ENCODE measurements around the gene CD81.
"Not testable (repeated sequence)": the region's sequence is repeated elsewhere in the genome, so short reads cannot be mapped to it uniquely, and the experiment has no call there.

CD81 gene

DNA sequence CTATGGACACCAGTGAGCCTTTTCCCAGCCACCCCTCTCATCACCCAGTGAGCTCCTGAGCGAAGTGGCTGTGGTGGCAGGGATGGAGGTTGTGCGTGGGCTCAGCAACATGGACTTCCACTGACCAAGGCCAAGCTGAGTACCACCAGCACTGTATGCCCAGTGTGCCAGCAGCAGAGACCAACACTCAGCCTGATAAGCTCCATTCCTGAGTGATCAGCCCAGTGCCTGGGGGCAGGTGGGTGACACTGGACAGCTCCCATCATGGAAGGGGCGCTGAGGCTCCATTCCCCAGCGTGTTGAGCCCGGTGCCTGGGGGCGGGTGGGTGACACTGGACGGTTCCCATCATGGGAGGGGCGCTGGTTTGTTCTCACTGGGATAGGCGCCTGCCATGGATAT lies 17.6 kb upstream of the CD81 start:
- Histone ChIP-seq H3K36me3 (ENCODE audit: control insufficient read depth, insufficient read depth, low read length) (no peaks in the 10 kb centered on the region), H3K4me3 (ENCODE audit: low read length) (no peak overlapping the region), H3K9ac (ENCODE audit: low read length) (no peak overlapping the region), H3K27ac (ENCODE audit: low read depth, low read length) (no peak overlapping the region), H3K4me1 (ENCODE audit: control insufficient read depth, insufficient read depth, low read length) (no peaks in the 10 kb centered on the region), H3K27me3 (ENCODE audit: control insufficient read depth, insufficient read depth, low read length) (no peaks in the 10 kb centered on the region)

GRCh38 chr11:2360081-2360642 lies 16.9 kb upstream of the CD81 start:
- no peak overlapping the region for H3K27ac ChIP-seq (ENCODE audit: low read depth, low read length)
- no peaks in the 10 kb centered on the region for H3K4me1 ChIP-seq (ENCODE audit: control insufficient read depth, insufficient read depth, low read length)
- H3K9ac ChIP-seq (ENCODE audit: low read length), result no peak overlapping the region
- no peak overlapping the region for H3K4me3 ChIP-seq (ENCODE audit: low read length)
- no peaks in the 10 kb centered on the region for H3K36me3 ChIP-seq (ENCODE audit: control insufficient read depth, insufficient read depth, low read length)
- H3K27me3 ChIP-seq (ENCODE audit: control insufficient read depth, insufficient read depth, low read length), result no peaks in the 10 kb centered on the region

GRCh38 chr11:2361565-2361964 lies 15.5 kb upstream of the CD81 start:
- no peak overlapping the region for H3K9ac ChIP-seq (ENCODE audit: low read length)
- H3K27ac ChIP-seq (ENCODE audit: low read depth, low read length), result no peak overlapping the region
- no peak overlapping the region for H3K4me3 ChIP-seq (ENCODE audit: low read length)
- H3K36me3 ChIP-seq (ENCODE audit: control insufficient read depth, insufficient read depth, low read length), result no peaks in the 10 kb centered on the region
- no peaks in the 10 kb centered on the region for H3K4me1 ChIP-seq (ENCODE audit: control insufficient read depth, insufficient read depth, low read length)
- H3K27me3 ChIP-seq (ENCODE audit: control insufficient read depth, insufficient read depth, low read length), result no peaks in the 10 kb centered on the region

GRCh38 chr11:2362414-2362813 lies 14.7 kb upstream of the CD81 start:
- Histone ChIP-seq H3K27ac (ENCODE audit: low read depth, low read length) (no peak overlapping the region), H3K4me3 (ENCODE audit: low read length) (no peak overlapping the region), H3K36me3 (ENCODE audit: control insufficient read depth, insufficient read depth, low read length) (no peaks in the 10 kb centered on the region), H3K4me1 (ENCODE audit: control insufficient read depth, insufficient read depth, low read length) (no peaks in the 10 kb centered on the region), H3K9ac (ENCODE audit: low read length) (no peak overlapping the region), H3K27me3 (ENCODE audit: control insufficient read depth, insufficient read depth, low read length) (no peaks in the 10 kb centered on the region)

GRCh38 chr11:2363130-2363529 lies 14.0 kb upstream of the CD81 start:
- Histone ChIP-seq H3K9ac (ENCODE audit: low read length) (no peak overlapping the region), H3K27me3 (ENCODE audit: control insufficient read depth, insufficient read depth, low read length) (no peaks in the 10 kb centered on the region), H3K4me3 (ENCODE audit: low read length) (no peak overlapping the region), H3K4me1 (ENCODE audit: control insufficient read depth, insufficient read depth, low read length) (no peaks in the 10 kb centered on the region), H3K36me3 (ENCODE audit: control insufficient read depth, insufficient read depth, low read length) (no peaks in the 10 kb centered on the region), H3K27ac (ENCODE audit: low read depth, low read length) (no peak overlapping the region)

DNA sequence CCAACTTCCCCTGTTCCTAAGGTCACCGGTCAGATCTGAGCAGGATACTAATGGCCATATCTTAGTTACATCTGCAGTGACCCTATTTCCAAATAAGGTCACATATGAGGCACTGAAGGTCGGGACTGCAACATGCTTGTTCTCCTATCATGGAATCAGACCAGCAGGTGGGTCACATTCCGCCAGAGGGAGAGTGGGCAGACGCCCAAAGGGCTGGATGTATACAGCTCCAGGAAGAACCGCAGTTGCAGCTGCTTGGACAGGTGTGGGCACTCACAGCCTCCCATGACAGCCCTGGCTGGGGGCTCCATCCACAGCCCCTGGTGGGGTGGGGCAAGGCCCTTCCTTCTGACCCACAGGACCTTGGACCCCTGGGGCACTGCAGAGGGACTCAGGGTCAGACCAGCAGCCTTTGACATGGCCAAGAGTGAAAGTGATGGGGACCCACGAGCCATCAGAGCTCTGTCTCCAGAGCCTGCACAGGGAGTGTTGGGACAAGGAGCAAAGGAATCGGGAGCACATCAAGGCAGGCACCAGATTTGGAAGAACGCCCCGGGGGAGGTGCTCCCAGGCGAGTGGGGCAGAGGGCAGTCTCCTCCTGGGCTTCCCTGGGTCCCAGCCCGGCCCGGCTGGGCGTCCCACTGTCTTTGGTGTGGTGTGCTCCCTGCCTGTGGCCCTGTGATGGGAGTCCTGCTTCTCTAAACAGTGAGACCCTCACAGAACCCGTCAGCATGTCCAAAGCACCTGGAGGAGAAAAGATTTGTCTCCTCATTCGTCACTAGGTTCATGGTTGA lies 13.3 kb upstream of the CD81 start:
- Histone ChIP-seq H3K9ac (ENCODE audit: low read length) (no peak overlapping the region), H3K4me3 (ENCODE audit: low read length) (no peak overlapping the region)

DNA sequence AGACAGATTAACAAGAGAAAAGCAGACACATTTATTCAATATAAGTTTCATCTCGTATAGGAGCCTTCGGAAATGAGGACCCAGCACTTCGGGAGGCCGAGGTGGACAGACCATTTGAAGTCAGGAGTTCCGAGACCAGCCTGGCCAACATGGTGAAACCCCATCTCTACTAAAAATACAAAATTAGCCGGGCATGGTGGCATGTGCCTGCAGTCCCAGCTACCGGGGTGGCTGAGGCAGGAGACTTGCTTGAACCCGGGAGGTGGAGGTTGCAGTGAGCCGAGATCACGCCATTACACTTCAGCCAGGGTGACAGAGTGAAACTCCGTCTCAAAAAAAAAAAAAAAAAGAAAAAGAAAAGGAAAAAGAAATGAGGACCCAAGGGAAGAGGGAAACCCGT lies 12.7 kb upstream of the CD81 start:
- H3K4me3 ChIP-seq (ENCODE audit: low read length); H3K4me1 ChIP-seq (ENCODE audit: control insufficient read depth, insufficient read depth, low read length); H3K27ac ChIP-seq (ENCODE audit: low read depth, low read length); H3K27me3 ChIP-seq (ENCODE audit: control insufficient read depth, insufficient read depth, low read length); H3K36me3 ChIP-seq (ENCODE audit: control insufficient read depth, insufficient read depth, low read length); H3K9ac ChIP-seq (ENCODE audit: low read length): not testable (repeated sequence)

More for the DNA sequence above, 13.3 kb upstream of the CD81 start:
- no peaks in the 10 kb centered on the region for H3K36me3 ChIP-seq (ENCODE audit: control insufficient read depth, insufficient read depth, low read length)
- no peak overlapping the region for H3K27ac ChIP-seq (ENCODE audit: low read depth, low read length)
- no peaks in the 10 kb centered on the region for H3K27me3 ChIP-seq (ENCODE audit: control insufficient read depth, insufficient read depth, low read length)
- no peaks in the 10 kb centered on the region for H3K4me1 ChIP-seq (ENCODE audit: control insufficient read depth, insufficient read depth, low read length)

GRCh38 chr11:2365571-2366210 lies 11.4 kb upstream of the CD81 start:
- Histone ChIP-seq H3K4me3 (ENCODE audit: low read length) (no peak overlapping the region), H3K27ac (ENCODE audit: low read depth, low read length) (no peak overlapping the region), H3K27me3 (ENCODE audit: control insufficient read depth, insufficient read depth, low read length) (no peaks in the 10 kb centered on the region), H3K9ac (ENCODE audit: low read length) (no peak overlapping the region), H3K4me1 (ENCODE audit: control insufficient read depth, insufficient read depth, low read length) (no peaks in the 10 kb centered on the region), H3K36me3 (ENCODE audit: control insufficient read depth, insufficient read depth, low read length) (no peaks in the 10 kb centered on the region)

DNA sequence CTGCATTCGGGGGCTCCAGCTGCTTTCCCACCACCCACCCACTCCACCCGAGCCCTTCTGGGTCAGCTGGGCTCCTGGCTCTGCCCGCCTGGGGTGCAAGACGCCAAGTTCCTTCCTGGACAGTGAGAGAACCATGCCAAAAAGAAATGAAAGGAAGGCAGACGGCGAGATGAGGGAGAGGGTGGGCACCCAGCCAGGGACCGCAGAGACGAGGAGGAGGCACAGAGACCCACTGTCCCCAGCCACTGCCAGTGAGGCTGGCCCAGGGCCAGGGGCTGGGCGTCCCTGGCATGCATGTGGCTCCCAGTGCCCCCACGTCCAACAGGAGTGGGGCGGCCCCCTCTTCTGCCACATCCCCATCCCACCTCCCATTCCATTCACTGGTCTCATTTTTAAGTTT lies 10.8 kb upstream of the CD81 start:
- no peak overlapping the region for H3K4me3 ChIP-seq (ENCODE audit: low read length)
- H3K27me3 ChIP-seq (ENCODE audit: control insufficient read depth, insufficient read depth, low read length), result no peaks in the 10 kb centered on the region
- H3K9ac ChIP-seq (ENCODE audit: low read length), result no peak overlapping the region
- no peak overlapping the region for H3K27ac ChIP-seq (ENCODE audit: low read depth, low read length)
- no peaks in the 10 kb centered on the region for H3K4me1 ChIP-seq (ENCODE audit: control insufficient read depth, insufficient read depth, low read length)
- H3K36me3 ChIP-seq (ENCODE audit: control insufficient read depth, insufficient read depth, low read length), result no peaks in the 10 kb centered on the region

DNA sequence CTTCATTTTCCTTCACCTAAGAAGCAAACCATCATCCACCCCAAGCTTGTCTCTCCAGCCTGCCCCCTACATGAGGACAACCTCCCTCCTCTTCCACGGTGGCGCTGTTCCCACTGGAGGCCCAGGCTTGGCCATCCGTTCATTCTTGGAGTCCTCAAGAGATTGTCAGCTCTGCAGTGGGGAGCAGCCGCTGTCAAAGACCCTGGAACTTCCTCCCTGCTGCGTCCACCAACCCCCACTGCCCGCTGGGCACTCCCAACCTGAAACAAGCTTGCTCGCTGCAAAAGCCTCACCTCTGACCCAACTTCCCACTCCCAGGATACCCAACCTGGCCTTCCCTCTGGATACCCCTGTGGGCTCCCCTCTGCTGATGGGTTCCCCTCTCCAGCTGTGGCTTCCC lies 10.4 kb upstream of the CD81 start:
- Histone ChIP-seq H3K4me3 (ENCODE audit: low read length) (no peak overlapping the region), H3K36me3 (ENCODE audit: control insufficient read depth, insufficient read depth, low read length) (no peaks in the 10 kb centered on the region), H3K4me1 (ENCODE audit: control insufficient read depth, insufficient read depth, low read length) (no peaks in the 10 kb centered on the region), H3K27ac (ENCODE audit: low read depth, low read length) (no peak overlapping the region), H3K27me3 (ENCODE audit: control insufficient read depth, insufficient read depth, low read length) (no peaks in the 10 kb centered on the region), H3K9ac (ENCODE audit: low read length) (no peak overlapping the region)

- no peaks in the 10 kb centered on the region for H3K4me1 ChIP-seq (ENCODE audit: control insufficient read depth, insufficient read depth, low read length)
- no peak overlapping the region for H3K27ac ChIP-seq (ENCODE audit: low read depth, low read length)
- no peaks in the 10 kb centered on the region for H3K27me3 ChIP-seq (ENCODE audit: control insufficient read depth, insufficient read depth, low read length)
- H3K9ac ChIP-seq (ENCODE audit: low read length), result no peak overlapping the region
- no peak overlapping the region for H3K4me3 ChIP-seq (ENCODE audit: low read length)
- H3K36me3 ChIP-seq (ENCODE audit: control insufficient read depth, insufficient read depth, low read length), result no peaks in the 10 kb centered on the region
These were observed 9.6 kb upstream of the CD81 start for GRCh38 chr11:2367266-2368160.

- H3K4me1 ChIP-seq (ENCODE audit: control insufficient read depth, insufficient read depth, low read length), result no peaks in the 10 kb centered on the region
These were observed 8.8 kb upstream of the CD81 start for GRCh38 chr11:2368178-2368850.

More at GRCh38 chr11:2368178-2368850, 8.8 kb upstream of the CD81 start:
- H3K27me3 ChIP-seq (ENCODE audit: control insufficient read depth, insufficient read depth, low read length), result no peaks in the 10 kb centered on the region
- no peak overlapping the region for H3K27ac ChIP-seq (ENCODE audit: low read depth, low read length)
- H3K36me3 ChIP-seq (ENCODE audit: control insufficient read depth, insufficient read depth, low read length), result no peaks in the 10 kb centered on the region
- H3K4me3 ChIP-seq (ENCODE audit: low read length), result no peak overlapping the region
- no peak overlapping the region for H3K9ac ChIP-seq (ENCODE audit: low read length)
